NCI-H2227 (cell line): Measurements from ENCODE around the gene LCN1.
"Not testable (repeated sequence)": the region's sequence is repeated elsewhere in the genome, so short reads cannot be mapped to it uniquely, and the experiment has no call there.

ENCODE experiments used
- DNase-seq: peaks from one replicate; lab custom pipeline; 2025; ENCODE audit not compliant: unreplicated experiment; lab: John Stamatoyannopoulos, UW

LCN1 gene

GRCh38 chr9:135522137-135522877, 1.1 kb downstream of the LCN1 start:
- DNase-seq: no peak

- no peak for DNase-seq
Observed at GRCh38 chr9:135522931-135523330, 1.7 kb downstream of the LCN1 start.

- no peak for DNase-seq
Observed at GRCh38 chr9:135523521-135524129, 2.4 kb downstream of the LCN1 start.

DNA sequence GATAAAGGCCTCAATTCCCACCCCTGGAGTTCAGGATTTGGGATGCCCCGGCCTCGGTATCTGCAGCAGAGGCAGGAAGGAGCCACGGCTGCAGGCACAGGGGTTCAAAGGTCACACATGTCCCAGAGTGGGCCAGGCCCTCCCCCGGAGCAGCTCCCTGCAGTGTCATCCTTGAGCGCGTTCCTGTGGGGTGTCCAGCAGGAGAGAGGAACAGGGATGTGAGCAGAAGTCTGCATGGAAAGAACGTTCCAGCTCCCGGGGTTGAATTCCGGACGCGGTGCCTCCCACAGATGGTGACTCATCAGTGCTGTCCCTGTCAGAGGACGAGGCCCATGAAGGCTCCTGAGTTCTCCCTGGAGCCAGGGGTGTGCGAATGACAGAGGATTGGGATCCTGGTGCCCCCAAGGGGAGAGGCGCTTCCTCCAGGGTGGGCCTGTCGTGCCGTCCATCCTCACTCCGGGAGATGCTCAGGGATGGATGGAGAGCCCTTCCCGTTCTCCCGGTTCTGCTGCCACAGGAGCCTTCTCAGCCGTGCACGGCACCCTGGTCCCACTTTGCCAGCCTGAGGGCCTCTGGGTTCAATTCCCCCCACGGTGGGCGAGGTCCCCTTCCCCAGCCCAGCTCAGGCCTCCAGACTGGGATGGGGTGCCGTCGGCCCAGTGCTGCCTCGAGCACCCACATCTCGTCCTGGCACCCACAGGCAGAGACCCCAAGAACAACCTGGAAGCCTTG, 3.1 kb downstream of the LCN1 start:
- DNase-seq: no peak

DNA sequence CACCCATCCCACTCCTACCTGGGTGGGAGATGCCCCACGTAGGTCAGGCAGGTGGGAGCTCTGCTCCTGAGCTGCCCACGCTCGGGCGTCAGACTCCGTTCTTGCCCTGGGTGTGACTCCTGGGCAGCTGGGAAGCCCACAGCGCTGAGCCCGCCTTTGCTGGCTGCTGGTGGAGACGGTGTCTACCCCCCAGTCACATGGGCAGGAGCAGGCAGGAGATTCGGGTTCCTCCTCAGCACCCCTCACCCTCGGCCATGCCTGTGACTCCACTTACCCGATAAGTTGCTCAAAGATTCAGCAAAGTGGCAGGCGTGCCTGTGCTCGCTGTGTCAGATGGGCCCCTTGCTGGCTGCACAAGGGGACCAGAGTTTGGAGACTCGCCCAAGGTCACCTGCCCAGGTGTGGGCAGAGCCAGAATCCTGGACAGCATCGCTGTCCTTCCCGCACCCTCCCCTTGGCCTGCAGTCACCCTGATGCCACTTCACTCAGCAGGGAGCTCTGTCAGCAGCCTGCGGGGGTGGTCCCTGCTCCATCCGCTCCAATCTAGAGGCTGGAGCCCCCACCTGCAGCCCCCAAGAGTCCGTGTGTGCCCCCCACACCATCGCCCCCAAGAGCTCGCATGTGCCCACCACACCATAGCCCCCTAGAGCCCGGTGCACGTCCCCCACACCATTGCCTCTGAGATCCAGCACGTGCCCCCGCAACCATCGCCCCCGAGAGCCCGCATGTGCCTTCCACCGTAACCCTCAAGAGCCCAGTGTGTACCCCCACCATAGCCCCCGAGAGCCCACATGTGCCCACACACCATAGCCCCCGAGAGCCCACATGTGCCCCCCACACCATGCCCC, 4.2 kb downstream of the LCN1 start:
- no peak for DNase-seq

GRCh38 chr9:135526089-135526729, 5.0 kb downstream of the LCN1 start:
- DNase-seq: no peak

DNA sequence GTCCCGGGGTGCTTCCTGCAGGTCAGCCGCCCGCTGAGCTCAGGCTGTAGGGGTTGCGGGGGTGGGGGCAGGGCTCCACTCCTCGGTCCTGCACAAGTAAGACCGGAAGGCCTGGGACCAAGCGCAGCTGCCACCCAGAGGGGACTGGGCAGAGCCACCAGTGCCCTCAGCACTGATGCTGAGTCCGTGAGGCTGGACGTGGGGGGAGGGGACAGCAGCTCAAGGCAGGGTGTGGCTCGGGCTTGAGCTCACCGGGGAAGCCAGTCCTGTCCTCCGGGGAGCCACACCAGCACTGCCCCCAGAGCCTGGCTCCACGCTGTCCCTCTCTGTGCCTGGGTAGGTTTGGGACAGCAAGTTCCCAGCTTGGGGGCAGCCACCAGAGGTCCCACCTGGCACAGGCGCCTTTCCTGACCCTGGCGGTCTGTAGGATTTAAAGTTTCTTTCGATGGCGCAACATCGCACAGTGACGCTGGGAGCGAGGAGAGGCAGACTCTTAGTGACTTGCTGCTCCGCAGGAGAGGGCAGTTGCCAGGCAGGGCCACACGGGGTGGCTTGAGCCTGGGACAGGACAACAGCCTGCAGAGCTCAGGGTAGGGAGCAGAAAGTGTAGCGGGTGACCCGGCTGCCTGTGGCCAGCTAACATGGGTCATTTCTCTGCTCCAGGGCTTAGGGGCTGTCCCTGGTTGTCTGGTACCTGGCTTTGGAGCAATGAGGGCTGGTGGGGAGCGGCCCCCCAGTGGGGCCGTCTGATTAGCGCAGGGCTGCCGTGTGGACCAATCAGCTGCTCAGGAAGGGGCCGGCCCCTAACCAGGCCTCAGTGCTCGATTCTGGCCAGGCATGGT, 5.7 kb downstream of the LCN1 start:
- no peak for DNase-seq

DNA sequence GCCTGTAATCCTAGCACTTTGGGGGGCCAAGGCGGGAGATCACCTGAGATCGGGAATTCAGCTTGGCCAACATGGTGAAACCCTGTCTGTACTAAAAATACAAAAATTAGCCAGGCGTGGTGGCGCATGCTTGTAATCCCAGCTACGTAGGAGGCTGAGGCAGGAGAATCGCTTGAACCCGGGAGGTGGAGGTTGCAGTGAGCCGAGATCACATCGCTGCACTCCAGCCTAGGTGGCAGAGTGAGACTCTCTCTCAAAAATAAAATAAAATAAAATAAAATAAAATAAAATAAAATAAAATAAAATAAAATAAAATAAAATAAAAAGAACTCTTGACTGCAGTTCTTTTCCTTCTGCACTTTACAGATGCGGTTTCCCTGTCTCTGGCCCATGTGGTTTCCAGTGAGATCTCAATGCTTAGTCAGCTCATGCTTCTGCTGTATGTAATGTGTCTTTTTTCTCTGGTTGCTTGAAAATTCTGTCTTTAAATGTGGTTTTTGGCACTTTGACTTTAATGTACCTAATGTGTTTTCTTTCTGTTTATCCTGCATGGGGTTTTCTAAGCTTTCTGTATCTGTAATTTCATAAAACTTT, 7.7 kb downstream of the LCN1 start:
- not testable (repeated sequence) for DNase-seq

DNA sequence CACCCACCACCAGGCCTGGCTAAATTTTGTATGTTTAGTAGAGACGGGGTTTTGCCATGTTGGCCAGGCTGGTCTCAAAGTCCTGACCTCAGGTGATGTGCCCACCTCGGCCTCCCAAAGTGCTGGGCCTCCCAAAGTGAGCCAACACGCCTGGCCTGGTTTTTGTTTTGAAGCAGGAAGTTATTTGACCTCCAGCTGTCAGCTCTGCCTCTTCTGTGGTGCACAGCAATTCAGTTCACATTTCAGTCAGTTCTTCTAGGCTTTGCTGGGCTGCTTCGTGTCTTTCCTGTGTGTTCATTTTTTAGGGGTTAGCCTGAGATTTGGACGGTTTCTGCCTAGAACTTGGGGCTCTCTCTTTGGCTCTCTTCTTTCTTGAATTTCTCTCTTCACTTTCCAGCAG, 8.9 kb downstream of the LCN1 start:
- no peak for DNase-seq

DNA sequence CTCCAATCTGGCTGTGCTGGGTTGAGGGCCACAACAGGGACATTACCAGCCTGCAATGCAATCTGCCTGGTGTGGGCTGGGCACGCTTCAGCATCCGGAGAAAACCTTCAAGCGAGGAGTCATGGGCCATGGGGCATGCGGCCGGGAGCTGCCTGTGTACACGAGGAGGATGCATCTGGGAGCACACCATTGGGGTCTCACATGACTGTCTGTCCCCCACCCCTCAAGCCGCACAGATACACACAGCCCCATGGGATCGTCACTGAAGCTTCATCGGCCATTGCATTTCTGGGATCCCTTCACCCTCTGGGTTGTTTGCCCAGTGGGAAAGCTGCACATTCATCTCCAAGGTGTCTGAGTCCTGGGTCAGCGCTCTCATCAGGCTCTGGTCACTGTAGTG, 9.9 kb downstream of the LCN1 start:
- no peak for DNase-seq

GRCh38 chr9:135533113-135533512, 11.9 kb downstream of the LCN1 start:
- no peak for DNase-seq

DNA sequence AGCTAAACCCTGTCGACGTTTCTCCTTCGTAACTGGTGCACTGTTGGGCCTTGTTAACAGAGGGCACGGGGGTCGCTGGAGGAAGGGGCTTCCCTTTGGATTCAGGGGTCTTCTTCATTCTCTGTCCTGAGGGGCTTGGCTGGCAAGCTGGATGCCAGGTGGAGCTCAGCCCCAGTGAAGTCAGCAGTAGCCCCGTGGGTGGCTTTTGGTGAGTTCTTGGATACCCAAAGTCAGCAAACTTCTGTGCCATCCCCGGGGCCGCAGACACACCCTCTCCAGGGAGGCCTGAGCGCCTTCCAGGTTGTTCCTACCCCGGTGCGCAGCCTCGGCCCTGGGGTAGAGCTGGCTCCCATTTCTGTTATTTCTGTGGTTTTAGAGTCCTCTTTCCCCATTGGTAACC, 12.4 kb downstream of the LCN1 start:
- no peak for DNase-seq

GRCh38 chr9:135534192-135534711, 13.0 kb downstream of the LCN1 start:
- not testable (repeated sequence) for DNase-seq

- not testable (repeated sequence) for DNase-seq
Observed at GRCh38 chr9:135534826-135535225, 13.6 kb downstream of the LCN1 start.

- not testable (repeated sequence) for DNase-seq
Observed at GRCh38 chr9:135535631-135536030, 14.4 kb downstream of the LCN1 start.

GRCh38 chr9:135536216-135536615, 15.0 kb downstream of the LCN1 start:
- DNase-seq: no peak

- not testable (repeated sequence) for DNase-seq
Observed at GRCh38 chr9:135543262-135543894, 22.1 kb downstream of the LCN1 start.

- DNase-seq: no peak
Observed at GRCh38 chr9:135544981-135545635, 23.9 kb downstream of the LCN1 start.
